PC-3 (cell line): ENCODE results near the gene STRIP1. TPM values are rescaled to one million over a fixed set of nuclear protein-coding genes. Genes with fewer than 3 reads are reported as not detected.

Experiments used
- ATAC-seq: fragments of 200-7000 bp; cut with Tn5 transposase; 2 replicates; pipeline ENCODE4 v1.9.1; 2020; ENCODE audit warnings: mild to moderate bottlenecking, moderate library complexity
- BruUV-seq: library from RNA; stranded (reverse); fragments of 400-500 nt; replicated peaks from 2 replicates; lab custom pipeline; 2021; lab: Mats Ljungman, UMichigan
- CTCF ChIA-PET: fragments of 300-600 bp; sonication (Branson Sonifier 250); formaldehyde crosslinking; loops from one replicate; lab custom pipeline; 2022; ENCODE audit warnings: antibody characterized with exemption; lab: Charles Lee
- POLR2A ChIA-PET: fragments of 300-600 bp; sonication (Branson Sonifier 250); formaldehyde crosslinking; loops from one replicate; lab custom pipeline; 2022; ENCODE audit warnings: antibody characterized with exemption; ENCODE audit not compliant: unreplicated experiment; lab: Charles Lee
- DNase-seq: peaks from one replicate; pipeline ENCODE4 v3.0.0-alpha.2; 2015
- H2AFZ ChIP-seq: fragments of 300-600 bp; sonication (generic); 2 replicates; pipeline ENCODE4 v1.6.0; 2016; ENCODE audit warnings: antibody characterized with exemption, low read length
- H3F3A ChIP-seq: fragments of 300-600 bp; sonication (generic); one replicate; pipeline ENCODE4 v1.6.0; 2017; ENCODE audit warnings: antibody characterized with exemption, low read length, control low read depth, mild to moderate bottlenecking; ENCODE audit not compliant: unreplicated experiment
- H3K27ac ChIP-seq: fragments of 300-600 bp; sonication (generic); 2 replicates; pipeline ENCODE4 v1.5.1; 2016; ENCODE audit warnings: mild to moderate bottlenecking, low read length
- H3K27me3 ChIP-seq: fragments of 300-600 bp; sonication (generic); 2 replicates; pipeline ENCODE4 v1.6.1; 2016; ENCODE audit warnings: low read length, mixed read lengths
- H3K36me3 ChIP-seq: fragments of 300-600 bp; sonication (generic); 2 replicates; pipeline ENCODE4 v1.6.1; 2016; ENCODE audit warnings: low read depth, mixed run types, low read length, mixed read lengths
- H3K4me1 ChIP-seq: fragments of 300-600 bp; sonication (generic); 2 replicates; pipeline ENCODE4 v1.5.1; 2016; ENCODE audit warnings: low read length; ENCODE audit not compliant: insufficient read depth
- H3K4me2 ChIP-seq: fragments of 300-600 bp; sonication (generic); 2 replicates; pipeline ENCODE4 v1.6.0; 2016; ENCODE audit warnings: low read length
- H3K4me3 ChIP-seq: fragments of 300-600 bp; sonication (generic); 2 replicates; pipeline ENCODE4 v1.5.1; 2016; ENCODE audit warnings: mild to moderate bottlenecking, low read length, mixed read lengths
- H3K79me2 ChIP-seq: fragments of 300-600 bp; sonication (generic); 2 replicates; pipeline ENCODE4 v1.6.1; 2017; ENCODE audit warnings: low read length, mixed read lengths
- H3K9ac ChIP-seq: fragments of 300-600 bp; sonication (generic); 2 replicates; pipeline ENCODE4 v1.6.0; 2016; ENCODE audit warnings: mild to moderate bottlenecking, low read length
- H3K9me2 ChIP-seq: fragments of 300-600 bp; sonication (generic); replicated peaks from 2 replicates; pipeline ENCODE4 v1.6.1; 2016; ENCODE audit warnings: mixed run types, low read length, mixed read lengths
- H3K9me3 ChIP-seq: fragments of 300-600 bp; sonication (generic); 2 replicates; pipeline ENCODE4 v1.6.1; 2016; ENCODE audit warnings: low read length, mixed read lengths
- H4K20me1 ChIP-seq: fragments of 300-600 bp; sonication (generic); 2 replicates; pipeline ENCODE4 v1.6.1; 2016; ENCODE audit warnings: low read length, mixed read lengths
- CTCF ChIP-seq: fragments of 300-600 bp; sonication (generic); conservative IDR thresholded peaks from 2 replicates; pipeline ENCODE4 v1.5.1; 2017; ENCODE audit warnings: antibody characterized with exemption, low read depth, mild to moderate bottlenecking, low read length
- EZH2 ChIP-seq: fragments of 300-600 bp; sonication (generic); IDR thresholded peaks from one replicate; pipeline ENCODE4 v1.6.1; 2017; ENCODE audit warnings: antibody characterized with exemption, mild to moderate bottlenecking, low read length; ENCODE audit not compliant: unreplicated experiment
- EZH2phosphoT487 ChIP-seq: fragments of 300-600 bp; sonication (generic); IDR thresholded peaks from 2 replicates; pipeline ENCODE4 v1.6.1; 2018; ENCODE audit warnings: mild to moderate bottlenecking, antibody characterized with exemption, low read length, borderline replicate concordance
- intact Hi-C: fragments of 100-400 bp; cut with micrococcal nuclease; formaldehyde crosslinking; loops from 2 replicates; pipeline ENCODE4 v1.9.0; 2023
- total RNA-seq: library from RNA; depleted of rRNA; stranded (reverse); fragments of >200 nt; gene quantifications from 2 replicates; pipeline ENCODE4 v1.2.3, GENCODE V29; 2014

The STRIP1 gene
- total RNA-seq, 1 experiment from 2014 or later, result 41.4 TPM

GRCh38 chr1:110032327-110032726 lies 2.1 kb upstream of the STRIP1 start:
- ChIA-PET CTCF (no interaction called here), POLR2A (no interaction called here)
- BruUV-seq, result no TSS peak
- H3K4me3 ChIP-seq, result no peak overlapping the region
- no peak for TF ChIP-seq EZH2
- no peak for TF ChIP-seq CTCF
- TF ChIP-seq EZH2phosphoT487, result no peak
- 0 out of 2 replicates have a peak, but pooled peaks cover 5% of the 10 kb centered on the region for H4K20me1 ChIP-seq
- peaks cover 28% of the 10 kb centered on the region for H3K79me2 ChIP-seq
- no peak overlapping the region for H3K9ac ChIP-seq
- no peak overlapping the region for H3K27ac ChIP-seq
- H3K9me2 ChIP-seq, result no peaks in the 10 kb centered on the region
- H3K9me3 ChIP-seq, result no peaks in the 10 kb centered on the region
- H3K4me1 ChIP-seq, result peaks cover 21% of the 10 kb centered on the region
- DNase-seq, result no peak
- H3K36me3 ChIP-seq, result peaks cover 3% of the 10 kb centered on the region; the same call in 1 of the 2 replicates
- H2AFZ ChIP-seq, result no peak overlapping the region
- H3F3A ChIP-seq, result no peaks in the 10 kb centered on the region
- H3K27me3 ChIP-seq, result no peaks in the 10 kb centered on the region
- intact Hi-C loops, result no loop called here
- H3K4me2 ChIP-seq, result no peak overlapping the region
- no peak for ATAC-seq

GRCh38 chr1:110033421-110033820 lies 1.0 kb upstream of the STRIP1 start:
- Histone ChIP-seq H3K4me2 (peak overlapping the region; percentile 89; the same call in 1 of the 2 replicates), H3K27ac (no peak overlapping the region), H3K36me3 (peaks cover 10% of the 10 kb centered on the region; the same call in 1 of the 2 replicates), H4K20me1 (0 out of 2 replicates have a peak, but pooled peaks cover 5% of the 10 kb centered on the region), H3K4me3 (no peak overlapping the region), H3K9me3 (no peaks in the 10 kb centered on the region), H2AFZ (peak overlapping the region; percentile 94; the same call in 1 of the 2 replicates), H3K27me3 (no peaks in the 10 kb centered on the region), H3K4me1 (peaks cover 21% of the 10 kb centered on the region), H3F3A (no peaks in the 10 kb centered on the region), H3K9me2 (no peaks in the 10 kb centered on the region), H3K79me2 (peaks cover 32% of the 10 kb centered on the region), H3K9ac (no peak overlapping the region)
- BruUV-seq, result no TSS peak
- CTCF ChIA-PET, result no interaction called here
- no peak for DNase-seq
- no peak for ATAC-seq
- TF ChIP-seq CTCF, result no peak
- TF ChIP-seq EZH2, result no peak
- no peak for TF ChIP-seq EZH2phosphoT487
- intact Hi-C loops, result no loop called here
- POLR2A ChIA-PET, result no interaction called here

GRCh38 chr1:110034040-110034450 lies 379 bp upstream of the STRIP1 start:
- peaks cover 32% of the 10 kb centered on the region for H3K79me2 ChIP-seq
- BruUV-seq, result TSS peak; percentile 85
- H3K4me3 ChIP-seq, result peak overlapping the region; percentile 92
- intact Hi-C loops, result no loop called here
- no peaks in the 10 kb centered on the region for H3F3A ChIP-seq
- H3K27ac ChIP-seq, result no peak overlapping the region
- no peaks in the 10 kb centered on the region for H3K27me3 ChIP-seq
- peak overlapping the region; percentile 94 for H2AFZ ChIP-seq
- no peak for DNase-seq
- H3K9ac ChIP-seq, result peak overlapping the region; percentile 96
- peaks cover 17% of the 10 kb centered on the region; the same call in 1 of the 2 replicates for H3K36me3 ChIP-seq
- POLR2A ChIA-PET, result interaction anchor here (0.6 kb wide), 1 partner anchor 48 kb away, joined by 5 read pairs; no protein-coding TSS in a partner anchor
- H3K9me3 ChIP-seq, result no peaks in the 10 kb centered on the region
- TF ChIP-seq CTCF (no peak), EZH2 (no peak), EZH2phosphoT487 (no peak)
- peaks cover 21% of the 10 kb centered on the region for H3K4me1 ChIP-seq
- CTCF ChIA-PET, result no interaction called here
- 0 out of 2 replicates have a peak, but pooled peaks cover 5% of the 10 kb centered on the region for H4K20me1 ChIP-seq
- no peak for ATAC-seq
- H3K4me2 ChIP-seq, result peak overlapping the region; percentile 89
- H3K9me2 ChIP-seq, result no peaks in the 10 kb centered on the region
